GM19467 (cell line): ENCODE results near the gene LSM2.
"Not testable (repeated sequence)": the region's sequence is repeated elsewhere in the genome, so short reads cannot be mapped to it uniquely, and the experiment has no call there.

Experiments used
- ATAC-seq: cut with Tn5 transposase; IDR thresholded peaks from one replicate; pipeline ENCODE4 v1.9.1; 2021; ENCODE audit warnings: mild to moderate bottlenecking, moderate library complexity; ENCODE audit not compliant: unreplicated experiment

The LSM2 gene

GRCh38 chr6:31799781-31800180 is 7.0 kb downstream of the LSM2 start:
- ATAC-seq, result no peak

GRCh38 chr6:31797588-31797987 is 9.2 kb downstream of the LSM2 start:
- ATAC-seq, result no peak

- ATAC-seq, result no peak
These were observed 9.8 kb downstream of the LSM2 start for GRCh38 chr6:31796993-31797385.

GRCh38 chr6:31795616-31796298 is 11.0 kb downstream of the LSM2 start, which contains the start of gene VARS1:
Gene VARS1, minus strand, starts transcription at chr6:31795752. Its CDS starts 535 bp downstream, at chr6:31795217.
- ATAC-seq, result peak; percentile 68

- no peak for ATAC-seq
These were observed 11.7 kb downstream of the LSM2 start for GRCh38 chr6:31794866-31795615.

- no peak for ATAC-seq
These were observed 12.4 kb downstream of the LSM2 start for GRCh38 chr6:31794294-31794865.

GRCh38 chr6:31793927-31794245 is 12.9 kb downstream of the LSM2 start:
- not testable (repeated sequence) for ATAC-seq

- ATAC-seq, result no peak
These were observed 14.0 kb downstream of the LSM2 start for GRCh38 chr6:31792761-31793171.

GRCh38 chr6:31792090-31792374 is 14.7 kb downstream of the LSM2 start:
- no peak for ATAC-seq

- ATAC-seq, result no peak
These were observed 15.3 kb downstream of the LSM2 start for GRCh38 chr6:31791324-31792089.

GRCh38 chr6:31785475-31785874 is 21.3 kb downstream of the LSM2 start:
- no peak for ATAC-seq

- no peak for ATAC-seq
These were observed 22.5 kb downstream of the LSM2 start for GRCh38 chr6:31784098-31784925.

GRCh38 chr6:31782126-31782855 is 24.5 kb downstream of the LSM2 start:
- no peak for ATAC-seq

- no peak for ATAC-seq
These were observed 25.3 kb downstream of the LSM2 start for GRCh38 chr6:31781244-31782125.

- no peak for ATAC-seq
These were observed 26.1 kb downstream of the LSM2 start for GRCh38 chr6:31780507-31781243.

- no peak for ATAC-seq
These were observed 26.9 kb downstream of the LSM2 start for GRCh38 chr6:31779908-31780307.

GRCh38 chr6:31778999-31779885 is 27.5 kb downstream of the LSM2 start:
- ATAC-seq, result no peak
